ENCODE results near the gene LRP1. TPM values are rescaled to one million over a fixed set of nuclear protein-coding genes. Genes with fewer than 3 reads are reported as not detected.

LRP1 gene
- 100 to 1,000 TPM in 2 of 4 donors, 10 to 100 TPM in 2; 83.1 to 149 (median 106) TPM for total RNA-seq

DNA sequence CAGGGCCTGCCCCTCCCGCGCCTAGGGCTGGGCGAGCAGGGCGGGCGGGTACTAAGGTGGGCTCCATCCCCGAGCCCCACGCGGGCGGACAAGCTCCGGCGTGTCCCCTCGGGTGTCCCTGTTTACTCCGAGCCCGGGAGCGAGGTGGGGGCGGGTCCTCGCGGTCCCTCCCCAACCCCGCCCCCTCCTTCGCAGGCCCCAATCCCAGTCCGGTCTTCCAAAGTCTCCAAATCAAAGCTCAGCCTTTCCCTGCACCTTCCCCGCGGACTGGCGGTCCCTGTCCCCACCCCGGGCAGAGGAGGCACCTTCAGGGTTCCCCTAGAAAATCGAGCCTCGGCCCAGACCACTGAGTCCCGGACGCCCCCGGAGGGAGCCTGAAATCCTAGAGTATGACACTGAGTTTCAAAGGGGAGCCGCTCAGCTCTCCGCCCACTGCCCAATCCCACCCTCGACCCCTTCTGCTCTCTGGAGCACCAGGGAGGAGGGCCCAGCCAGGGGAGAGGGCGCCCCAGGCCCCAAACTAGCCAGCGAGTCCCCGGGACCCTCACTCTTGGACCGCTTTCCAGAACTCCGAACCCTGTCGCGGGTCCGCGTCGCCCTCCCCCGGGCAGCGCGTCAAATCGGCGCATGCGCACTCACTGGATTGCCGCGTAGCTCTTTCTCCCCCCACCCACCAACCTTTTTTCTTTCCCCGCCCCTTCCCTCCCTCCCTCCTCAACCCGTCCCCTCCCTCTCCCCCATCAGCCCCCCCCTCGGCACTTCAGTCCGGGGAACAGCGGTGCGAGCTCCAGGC is at the start of gene LRP1:
TSS of gene LRP1 (plus strand) at position 758 of the 793 bp plus-strand sequence. CDS start 482 bp downstream, outside the sequence.
- Histone ChIP-seq H3K27me3 (no peaks in the 10 kb centered on the region), H3K27ac (peak within 1 kb of the TSS; percentile 95), H3K4me3 (peak within 1 kb of the TSS; percentile 88), H3K9me3 (no peaks in the 10 kb centered on the region), H3K4me1 (peaks cover 58% of the 10 kb centered on the region), H3K36me3 (no peaks in the 10 kb centered on the region)
- peak in 1 of 2 donors; percentile 91 for DNase-seq (ENCODE audit: low spot score in 2 of 2)
- WGBS: under 1% methylated on average over 40 of the region's 57 CpGs
- TF ChIP-seq POLR2AphosphoS5 (IDR thresholded peaks at IDR 0.05) (no peak), POLR2A (IDR thresholded peaks at IDR 0.05) (no peak), EP300 (IDR thresholded peaks at IDR 0.05) (no peak)
- TF ChIP-seq, protein P1, sequence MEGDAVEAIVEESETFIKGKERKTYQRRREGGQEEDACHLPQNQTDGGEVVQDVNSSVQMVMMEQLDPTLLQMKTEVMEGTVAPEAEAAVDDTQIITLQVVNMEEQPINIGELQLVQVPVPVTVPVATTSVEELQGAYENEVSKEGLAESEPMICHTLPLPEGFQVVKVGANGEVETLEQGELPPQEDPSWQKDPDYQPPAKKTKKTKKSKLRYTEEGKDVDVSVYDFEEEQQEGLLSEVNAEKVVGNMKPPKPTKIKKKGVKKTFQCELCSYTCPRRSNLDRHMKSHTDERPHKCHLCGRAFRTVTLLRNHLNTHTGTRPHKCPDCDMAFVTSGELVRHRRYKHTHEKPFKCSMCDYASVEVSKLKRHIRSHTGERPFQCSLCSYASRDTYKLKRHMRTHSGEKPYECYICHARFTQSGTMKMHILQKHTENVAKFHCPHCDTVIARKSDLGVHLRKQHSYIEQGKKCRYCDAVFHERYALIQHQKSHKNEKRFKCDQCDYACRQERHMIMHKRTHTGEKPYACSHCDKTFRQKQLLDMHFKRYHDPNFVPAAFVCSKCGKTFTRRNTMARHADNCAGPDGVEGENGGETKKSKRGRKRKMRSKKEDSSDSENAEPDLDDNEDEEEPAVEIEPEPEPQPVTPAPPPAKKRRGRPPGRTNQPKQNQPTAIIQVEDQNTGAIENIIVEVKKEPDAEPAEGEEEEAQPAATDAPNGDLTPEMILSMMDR (IDR thresholded peaks at IDR 0.05): no peak

DNA sequence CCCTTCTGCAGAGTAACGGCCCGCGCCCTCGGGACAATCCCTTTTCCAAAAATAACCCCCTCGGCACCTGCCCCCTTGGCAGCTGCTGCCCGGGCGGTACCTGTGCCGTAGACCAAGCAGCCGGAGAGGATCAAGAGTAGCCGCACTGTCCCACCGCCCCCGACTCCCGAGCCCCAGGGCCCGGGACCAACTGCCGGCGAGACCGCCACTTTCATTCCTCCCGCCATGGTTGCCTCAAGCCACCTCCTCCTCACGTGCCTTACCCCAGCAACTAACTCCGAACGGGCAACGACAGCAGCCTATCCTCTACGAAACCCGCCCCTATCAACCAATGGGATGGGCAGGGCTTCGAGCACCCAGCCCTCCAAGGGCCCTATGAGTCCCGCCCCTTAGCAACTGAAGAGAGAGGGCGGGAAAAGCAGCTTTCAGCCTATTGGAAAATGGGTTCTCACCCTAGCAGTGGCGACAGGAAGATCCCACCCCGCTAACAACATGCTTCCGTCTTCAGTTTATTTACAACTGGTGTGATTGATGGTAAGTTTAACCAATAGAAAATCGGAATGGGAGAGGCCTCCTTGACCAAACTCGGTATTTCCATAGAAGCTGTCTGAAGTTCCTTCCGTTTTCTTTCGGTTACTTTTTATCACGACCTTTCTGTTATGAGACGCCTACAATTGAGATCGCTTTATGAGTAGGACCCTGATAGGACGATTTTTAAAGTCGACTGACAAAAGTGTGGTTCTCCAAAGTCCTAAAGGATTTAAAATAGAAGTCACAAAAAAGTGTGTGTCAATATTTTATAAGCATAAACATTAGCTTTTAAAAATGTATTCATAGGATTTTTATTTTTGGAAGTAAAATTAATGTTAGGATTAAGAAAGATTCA is 49.5 kb upstream of the LRP1 start, which contains the start of gene NEMP1:
TSS of gene NEMP1 (minus strand) at position 273 of the 886 bp plus-strand sequence. CDS start at position 227, 46 bp downstream.
- H3K9me3 ChIP-seq: no peaks in the 10 kb centered on the region
- peak within 1 kb of the TSS; percentile 79 for H3K27ac ChIP-seq
- TF ChIP-seq POLR2A (IDR thresholded peaks at IDR 0.05) (no peak), POLR2AphosphoS5 (IDR thresholded peaks at IDR 0.05) (peak in 1 of 3 donors; percentile 77), EP300 (IDR thresholded peaks at IDR 0.05) (no peak)
- TF ChIP-seq, protein P1 (IDR thresholded peaks at IDR 0.05): no peak
- peak within 1 kb of the TSS; percentile 86 for H3K4me3 ChIP-seq
- H3K36me3 ChIP-seq: no peaks in the 10 kb centered on the region
- DNase-seq (ENCODE audit: low spot score in 2 of 2): peak; percentile 97 to 98
- WGBS: under 1% methylated on average over 35 of the region's 39 CpGs
- peaks cover 13% of the 10 kb centered on the region for H3K4me1 ChIP-seq
- H3K27me3 ChIP-seq: no peaks in the 10 kb centered on the region

DNA sequence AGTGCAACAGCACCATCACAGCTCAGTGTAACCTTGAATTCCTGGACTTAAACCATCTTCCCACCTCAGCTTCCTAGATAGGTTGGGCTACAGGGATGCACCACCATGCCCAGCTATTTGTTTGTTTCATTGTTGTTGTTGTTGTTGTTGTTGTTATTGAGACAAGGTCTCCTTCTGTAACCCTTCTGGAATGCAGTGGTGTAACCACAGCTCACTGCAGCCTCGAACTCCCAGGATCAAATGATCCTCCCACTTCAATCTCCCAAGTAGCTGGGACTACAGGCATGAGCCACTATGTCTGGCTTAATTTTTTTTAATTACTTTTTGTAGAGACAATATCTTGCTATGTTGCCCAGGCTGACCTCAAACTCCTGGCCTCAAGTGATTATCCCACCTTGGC is 48.5 kb upstream of the LRP1 start:
- H3K27ac ChIP-seq: no peak overlapping the region

DNA sequence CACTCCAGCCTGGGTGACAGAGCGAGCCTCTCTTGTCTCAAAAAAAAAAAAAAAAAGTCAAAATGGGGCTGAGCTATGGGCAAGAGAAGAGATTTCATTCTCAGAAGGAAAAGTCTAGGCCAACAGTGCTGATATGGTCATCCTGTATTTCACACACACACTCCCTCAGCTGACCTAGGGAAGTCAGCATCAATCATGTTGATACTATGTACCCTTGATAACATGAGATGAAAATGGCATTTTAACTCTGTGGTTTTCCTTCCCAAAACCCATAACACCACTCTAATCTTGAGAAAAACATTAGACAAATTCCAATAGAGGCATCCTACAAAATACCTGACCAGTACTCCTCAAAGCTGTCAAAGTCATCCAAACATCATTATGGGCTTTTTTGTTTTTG is 47.4 kb upstream of the LRP1 start:
- TF ChIP-seq POLR2AphosphoS5 (IDR thresholded peaks at IDR 0.05) (no peak), POLR2A (IDR thresholded peaks at IDR 0.05) (no peak), EP300 (IDR thresholded peaks at IDR 0.05) (no peak)
- TF ChIP-seq, protein P1 (IDR thresholded peaks at IDR 0.05): no peak
- H3K27ac ChIP-seq: no peak overlapping the region
- no peak for DNase-seq (ENCODE audit: low spot score in 2 of 2)
- H3K9me3 ChIP-seq: no peaks in the 10 kb centered on the region
- no peaks in the 10 kb centered on the region for H3K36me3 ChIP-seq
- no peaks in the 10 kb centered on the region for H3K27me3 ChIP-seq
- 100% methylated on average over 1 of the region's 1 CpG for WGBS
- peaks cover 21% of the 10 kb centered on the region for H3K4me1 ChIP-seq
- H3K4me3 ChIP-seq: no peak overlapping the region

More for the DNA sequence above, 48.5 kb upstream of the LRP1 start:
- H3K36me3 ChIP-seq: no peaks in the 10 kb centered on the region
- 58% methylated on average over 1 of the region's 1 CpG for WGBS
- H3K4me1 ChIP-seq: peaks cover 13% of the 10 kb centered on the region
- H3K9me3 ChIP-seq: no peaks in the 10 kb centered on the region
- DNase-seq (ENCODE audit: low spot score in 2 of 2): no peak
- no peak for TF ChIP-seq EP300 (IDR thresholded peaks at IDR 0.05)
- no peak for TF ChIP-seq POLR2A (IDR thresholded peaks at IDR 0.05)
- TF ChIP-seq POLR2AphosphoS5 (IDR thresholded peaks at IDR 0.05): no peak
- TF ChIP-seq, protein P1 (IDR thresholded peaks at IDR 0.05): no peak
- no peak overlapping the region for H3K4me3 ChIP-seq
- no peaks in the 10 kb centered on the region for H3K27me3 ChIP-seq
